Liver (tissue), 3 donors: Measurements from ENCODE around the gene INPP5A.

ENCODE experiments used
- TAF1 ChIP-seq: conservative IDR thresholded peaks from 2 replicates; pipeline ENCODE4 v1.6.1; 2016; ENCODE audit warnings: antibody characterized with exemption, mild to moderate bottlenecking
- YY1 ChIP-seq: IDR thresholded peaks from 2 replicates; pipeline ENCODE4 v1.6.1; 2016; ENCODE audit warnings: antibody characterized with exemption, mild to moderate bottlenecking
- TF ChIP-seq, protein P1 (sequence below): fragments of 150-350 bp; IDR thresholded peaks from 2 replicates; pipeline ENCODE4 v1.5.1; 2017; ENCODE audit warnings: improper control_type of control experiment, low read depth, low read length; ENCODE audit not compliant: missing input control
- donor health status: healthy.
- donor health status: healthy.

DNA sequence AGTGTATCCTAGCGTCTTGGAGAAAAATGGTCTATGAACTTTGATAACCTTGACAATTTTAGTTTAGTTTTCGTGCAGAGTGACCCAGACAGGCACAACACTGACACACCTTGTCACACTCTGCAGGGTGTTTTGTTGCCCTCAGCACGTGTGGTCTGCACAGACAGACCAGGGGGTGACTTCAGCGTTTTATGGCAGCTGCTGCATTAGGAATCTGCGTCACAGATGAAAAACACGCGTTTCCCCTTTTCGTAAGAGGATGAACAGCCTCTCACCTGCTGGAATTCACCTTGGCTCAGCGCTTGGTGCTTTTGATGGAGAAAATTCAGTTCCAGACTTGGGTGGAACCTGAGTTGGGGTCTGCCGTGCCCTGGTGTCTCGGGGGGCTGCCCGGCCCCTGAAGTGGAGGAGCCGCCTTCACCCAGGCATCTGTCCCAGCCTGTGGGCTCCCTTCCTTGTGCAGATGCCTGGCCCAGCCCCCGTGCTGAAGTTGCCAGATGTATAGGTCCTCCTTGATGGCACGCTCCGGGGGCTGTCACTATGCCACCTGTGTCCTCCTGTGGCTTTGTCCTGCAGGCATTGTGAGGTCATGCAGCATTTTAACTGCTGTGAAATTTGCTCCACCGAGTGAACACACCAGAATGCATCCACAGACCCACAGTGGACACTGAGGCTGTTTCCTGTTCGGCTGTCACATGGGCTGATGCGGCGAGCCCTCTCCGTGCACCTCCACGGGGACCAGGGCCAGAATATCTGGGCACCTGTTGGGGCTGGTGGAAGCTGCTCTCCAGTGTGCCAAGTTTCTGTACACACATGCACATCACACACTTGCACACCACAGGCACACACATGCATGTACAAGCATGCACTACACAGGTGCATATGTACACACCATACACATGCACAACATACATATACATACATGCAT, 18.3 kb downstream of the INPP5A start:
- TF ChIP-seq YY1 (no peak), TAF1 (no peak)
- TF ChIP-seq, protein P1, sequence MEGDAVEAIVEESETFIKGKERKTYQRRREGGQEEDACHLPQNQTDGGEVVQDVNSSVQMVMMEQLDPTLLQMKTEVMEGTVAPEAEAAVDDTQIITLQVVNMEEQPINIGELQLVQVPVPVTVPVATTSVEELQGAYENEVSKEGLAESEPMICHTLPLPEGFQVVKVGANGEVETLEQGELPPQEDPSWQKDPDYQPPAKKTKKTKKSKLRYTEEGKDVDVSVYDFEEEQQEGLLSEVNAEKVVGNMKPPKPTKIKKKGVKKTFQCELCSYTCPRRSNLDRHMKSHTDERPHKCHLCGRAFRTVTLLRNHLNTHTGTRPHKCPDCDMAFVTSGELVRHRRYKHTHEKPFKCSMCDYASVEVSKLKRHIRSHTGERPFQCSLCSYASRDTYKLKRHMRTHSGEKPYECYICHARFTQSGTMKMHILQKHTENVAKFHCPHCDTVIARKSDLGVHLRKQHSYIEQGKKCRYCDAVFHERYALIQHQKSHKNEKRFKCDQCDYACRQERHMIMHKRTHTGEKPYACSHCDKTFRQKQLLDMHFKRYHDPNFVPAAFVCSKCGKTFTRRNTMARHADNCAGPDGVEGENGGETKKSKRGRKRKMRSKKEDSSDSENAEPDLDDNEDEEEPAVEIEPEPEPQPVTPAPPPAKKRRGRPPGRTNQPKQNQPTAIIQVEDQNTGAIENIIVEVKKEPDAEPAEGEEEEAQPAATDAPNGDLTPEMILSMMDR: no peak
